Mesendoderm (in vitro differentiated cells): ENCODE results near the gene ERICH6B.

Source experiments
- DNase-seq: peaks from one replicate; pipeline ENCODE4 v3.0.0; 2013
- H2AK5ac ChIP-seq: 2 replicates; pipeline ENCODE4 v1.6.1; 2013; ENCODE audit warnings: low read length, inconsistent platforms
- H2BK120ac ChIP-seq: 2 replicates; pipeline ENCODE4 v1.6.1; 2013; ENCODE audit warnings: low read depth, mild to moderate bottlenecking, low read length, moderate library complexity, mixed read lengths
- H2BK15ac ChIP-seq: replicated peaks from 2 replicates; pipeline ENCODE4 v1.6.1; 2013; ENCODE audit warnings: low read depth, mild to moderate bottlenecking, moderate library complexity
- H2BK5ac ChIP-seq: 2 replicates; pipeline ENCODE4 v1.6.1; 2013; ENCODE audit warnings: low read length, inconsistent platforms
- H3K18ac ChIP-seq: 2 replicates; pipeline ENCODE4 v1.6.1; 2013; ENCODE audit warnings: mild to moderate bottlenecking, low read length, mixed read lengths
- H3K23ac ChIP-seq: one replicate; pipeline ENCODE4 v1.6.1; 2013; ENCODE audit warnings: low read length
- H3K27ac ChIP-seq: 2 replicates; pipeline ENCODE4 v1.5.1; 2013; ENCODE audit warnings: low read depth, mild to moderate bottlenecking, inconsistent platforms, low read length, moderate library complexity
- H3K27me3 ChIP-seq: 2 replicates; pipeline ENCODE4 v1.6.1; 2013; ENCODE audit warnings: low read length, control low read depth, mild to moderate bottlenecking, inconsistent platforms; ENCODE audit not compliant: insufficient read depth, poor library complexity
- H3K36me3 ChIP-seq: 2 replicates; pipeline ENCODE4 v1.6.1; 2013; ENCODE audit warnings: low read length, inconsistent platforms; ENCODE audit not compliant: control insufficient read depth, insufficient read depth
- H3K4ac ChIP-seq: one replicate; pipeline ENCODE4 v1.6.1; 2013; ENCODE audit warnings: low read depth, mild to moderate bottlenecking, low read length, moderate library complexity
- H3K4me1 ChIP-seq: 2 replicates; pipeline ENCODE4 v1.6.1; 2013; ENCODE audit warnings: low read depth, low read length, inconsistent platforms; ENCODE audit not compliant: control insufficient read depth
- H3K4me2 ChIP-seq: 2 replicates; pipeline ENCODE4 v1.6.1; 2013; ENCODE audit warnings: low read length
- H3K4me3 ChIP-seq: 2 replicates; pipeline ENCODE4 v1.5.1; 2013; ENCODE audit warnings: mild to moderate bottlenecking, low read length
- H3K56ac ChIP-seq: one replicate; pipeline ENCODE4 v1.6.1; 2013; ENCODE audit warnings: low read length
- H3K79me1 ChIP-seq: 2 replicates; pipeline ENCODE4 v1.6.1; 2013; ENCODE audit warnings: low read length, inconsistent platforms
- H3K79me2 ChIP-seq: 2 replicates; pipeline ENCODE4 v1.6.1; 2013; ENCODE audit warnings: mild to moderate bottlenecking, low read length; ENCODE audit not compliant: control insufficient read depth, insufficient read depth
- H3K9ac ChIP-seq: 2 replicates; pipeline ENCODE4 v1.6.1; 2013; ENCODE audit warnings: low read length, inconsistent platforms
- H4K5ac ChIP-seq: one replicate; pipeline ENCODE4 v1.6.1; 2013; ENCODE audit warnings: low read length
- H4K8ac ChIP-seq: one replicate; pipeline ENCODE4 v1.6.1; 2013; ENCODE audit warnings: low read depth, mild to moderate bottlenecking, control low read depth, low read length, moderate library complexity
- WGBS: extraction: QIAGEN DNeasy Blood & Tissue Kit; methylation state at CpG from one replicate; pipeline ENCODE4 v1.1.7; 2013; ENCODE audit warnings: low lambda C conversion rate, missing lambda C conversion rate; ENCODE audit not compliant: insufficient coverage; ENCODE audit errors: extremely low coverage; 5-methylcytosine and 5-hydroxymethylcytosine counted together

Gene ERICH6B

GRCh38 chr13:45592758-45593157, 22.8 kb downstream of the ERICH6B start:
- WGBS: no CpG with 5 or more reads among the region's 2 CpGs
- H3K4me2 ChIP-seq: no peak overlapping the region
- no peak overlapping the region for H3K27ac ChIP-seq
- no peak overlapping the region for H2BK5ac ChIP-seq
- H2BK120ac ChIP-seq: no peak overlapping the region
- H3K27me3 ChIP-seq: no peaks in the 10 kb centered on the region
- H3K79me2 ChIP-seq: no peaks in the 10 kb centered on the region
- no peak overlapping the region for H2AK5ac ChIP-seq
- H4K5ac ChIP-seq: no peak overlapping the region
- H3K4ac ChIP-seq: no peak overlapping the region
- H3K79me1 ChIP-seq: no peaks in the 10 kb centered on the region
- no peak overlapping the region for H3K9ac ChIP-seq
- H3K23ac ChIP-seq: no peak overlapping the region
- no peak overlapping the region for H3K18ac ChIP-seq
- H2BK15ac ChIP-seq: no peak overlapping the region
- H3K4me1 ChIP-seq: no peaks in the 10 kb centered on the region
- no peak overlapping the region for H3K56ac ChIP-seq
- no peak for DNase-seq
- H3K4me3 ChIP-seq: no peak overlapping the region
- no peak overlapping the region for H4K8ac ChIP-seq
- no peaks in the 10 kb centered on the region for H3K36me3 ChIP-seq

GRCh38 chr13:45590066-45590465, 25.5 kb downstream of the ERICH6B start:
- Histone ChIP-seq H2BK15ac (no peak overlapping the region), H3K18ac (no peak overlapping the region), H3K79me2 (no peaks in the 10 kb centered on the region), H2AK5ac (no peak overlapping the region), H3K36me3 (no peaks in the 10 kb centered on the region), H4K8ac (no peak overlapping the region), H2BK120ac (no peak overlapping the region), H3K4me2 (no peak overlapping the region), H3K4ac (no peak overlapping the region), H3K79me1 (no peaks in the 10 kb centered on the region), H3K4me3 (no peak overlapping the region), H3K56ac (no peak overlapping the region), H4K5ac (no peak overlapping the region), H3K27ac (no peak overlapping the region), H3K27me3 (no peaks in the 10 kb centered on the region), H2BK5ac (no peak overlapping the region), H3K4me1 (no peaks in the 10 kb centered on the region), H3K23ac (no peak overlapping the region), H3K9ac (no peak overlapping the region)
- DNase-seq: no peak
- WGBS: no CpG with 5 or more reads among the region's 4 CpGs

- H2AK5ac ChIP-seq: no peak overlapping the region
- H2BK120ac ChIP-seq: no peak overlapping the region
- no peaks in the 10 kb centered on the region for H3K27me3 ChIP-seq
- H3K56ac ChIP-seq: no peak overlapping the region
- no peak overlapping the region for H3K23ac ChIP-seq
- no peak overlapping the region for H4K5ac ChIP-seq
- no peak overlapping the region for H3K27ac ChIP-seq
- H3K36me3 ChIP-seq: no peaks in the 10 kb centered on the region
- H3K4me1 ChIP-seq: no peaks in the 10 kb centered on the region
- no peak overlapping the region for H3K4ac ChIP-seq
- no peak overlapping the region for H2BK15ac ChIP-seq
- H3K79me2 ChIP-seq: no peaks in the 10 kb centered on the region
- H3K9ac ChIP-seq: no peak overlapping the region
- H3K4me3 ChIP-seq: no peak overlapping the region
- no peak overlapping the region for H4K8ac ChIP-seq
- no peak overlapping the region for H3K4me2 ChIP-seq
- H3K18ac ChIP-seq: no peak overlapping the region
- H2BK5ac ChIP-seq: no peak overlapping the region
- no peaks in the 10 kb centered on the region for H3K79me1 ChIP-seq
- no peak for DNase-seq
- WGBS: no CpG with 5 or more reads among the region's 1 CpG
These were observed 27.6 kb downstream of the ERICH6B start for GRCh38 chr13:45587897-45588296.

GRCh38 chr13:45584816-45585215, 30.7 kb downstream of the ERICH6B start:
- no peaks in the 10 kb centered on the region for H3K4me1 ChIP-seq
- H3K27me3 ChIP-seq: no peaks in the 10 kb centered on the region
- H3K79me1 ChIP-seq: no peaks in the 10 kb centered on the region
- no peak overlapping the region for H4K8ac ChIP-seq
- no peak overlapping the region for H3K18ac ChIP-seq
- no peak overlapping the region for H2AK5ac ChIP-seq
- no peak overlapping the region for H2BK120ac ChIP-seq
- H2BK15ac ChIP-seq: no peak overlapping the region
- H4K5ac ChIP-seq: no peak overlapping the region
- H3K4me3 ChIP-seq: no peak overlapping the region
- H3K9ac ChIP-seq: no peak overlapping the region
- H3K23ac ChIP-seq: no peak overlapping the region
- no CpG with 5 or more reads among the region's 6 CpGs for WGBS
- H2BK5ac ChIP-seq: no peak overlapping the region
- DNase-seq: peak; percentile 56
- no peak overlapping the region for H3K56ac ChIP-seq
- no peaks in the 10 kb centered on the region for H3K79me2 ChIP-seq
- no peak overlapping the region for H3K4me2 ChIP-seq
- no peak overlapping the region for H3K4ac ChIP-seq
- no peak overlapping the region for H3K27ac ChIP-seq
- no peaks in the 10 kb centered on the region for H3K36me3 ChIP-seq

- no peak overlapping the region for H4K8ac ChIP-seq
- H3K79me2 ChIP-seq: no peaks in the 10 kb centered on the region
- WGBS: no CpG with 5 or more reads among the region's 3 CpGs
- no peak overlapping the region for H3K4me3 ChIP-seq
- no peaks in the 10 kb centered on the region for H3K4me1 ChIP-seq
- no peaks in the 10 kb centered on the region for H3K79me1 ChIP-seq
- H2BK15ac ChIP-seq: no peak overlapping the region
- H3K27me3 ChIP-seq: no peaks in the 10 kb centered on the region
- no peak overlapping the region for H3K23ac ChIP-seq
- DNase-seq: no peak
- H3K27ac ChIP-seq: no peak overlapping the region
- no peak overlapping the region for H2AK5ac ChIP-seq
- H2BK120ac ChIP-seq: no peak overlapping the region
- H3K4me2 ChIP-seq: no peak overlapping the region
- H4K5ac ChIP-seq: no peak overlapping the region
- H3K36me3 ChIP-seq: no peaks in the 10 kb centered on the region
- no peak overlapping the region for H3K56ac ChIP-seq
- H3K9ac ChIP-seq: no peak overlapping the region
- H3K18ac ChIP-seq: no peak overlapping the region
- no peak overlapping the region for H3K4ac ChIP-seq
- no peak overlapping the region for H2BK5ac ChIP-seq
These were observed 33.0 kb downstream of the ERICH6B start for GRCh38 chr13:45582408-45583076.

- Histone ChIP-seq H4K5ac (no peak overlapping the region), H3K4me2 (no peak overlapping the region), H3K56ac (no peak overlapping the region), H2AK5ac (no peak overlapping the region), H3K27me3 (no peaks in the 10 kb centered on the region), H3K4me3 (no peak overlapping the region), H3K27ac (no peak overlapping the region), H3K79me1 (no peaks in the 10 kb centered on the region), H3K4ac (no peak overlapping the region), H3K36me3 (no peaks in the 10 kb centered on the region), H3K18ac (no peak overlapping the region), H3K23ac (no peak overlapping the region), H3K4me1 (no peaks in the 10 kb centered on the region), H2BK5ac (no peak overlapping the region), H3K79me2 (no peaks in the 10 kb centered on the region), H3K9ac (no peak overlapping the region), H2BK120ac (no peak overlapping the region), H2BK15ac (no peak overlapping the region), H4K8ac (no peak overlapping the region)
- no peak for DNase-seq
- no CpG with 5 or more reads among the region's 4 CpGs for WGBS
These were observed 39.1 kb downstream of the ERICH6B start for GRCh38 chr13:45576466-45576865.
